Upper lobe of left lung (tissue), 4 donors: ENCODE measurements around the gene LGALS7.

Experiments used
- EP300 ChIP-seq, 4 donors: sonication (generic); formaldehyde crosslinking; IDR thresholded peaks; one replicate each; pipeline ENCODE4 v1.5.1; 2017; ENCODE audit warnings: antibody characterized with exemption in 4 of 4, control low read depth in 2 of 4
- POLR2A ChIP-seq, 4 donors: fragments of 450-650 bp; IDR thresholded peaks; one replicate each; pipeline ENCODE4 v1.5.1; 2016 to 2017; ENCODE audit warnings: antibody characterized with exemption in 4 of 4, mild to moderate bottlenecking in 2 of 4
- POLR2AphosphoS5 ChIP-seq, 2 donors: sonication (generic); formaldehyde crosslinking; IDR thresholded peaks; one replicate each; pipeline ENCODE4 v1.5.1; 2017; ENCODE audit warnings: antibody characterized with exemption in 2 of 2
- TF ChIP-seq, protein P1 (sequence below), 6 experiments: fragments of 450-650 bp in 4 of 6; fragments of 200-600 bp in 2 of 6; sonication (generic) in 2 of 6; IDR thresholded peaks; one replicate each; pipeline ENCODE4 v1.5.1; 2016 to 2019; ENCODE audit warnings: antibody characterized with exemption in 6 of 6

DNA sequence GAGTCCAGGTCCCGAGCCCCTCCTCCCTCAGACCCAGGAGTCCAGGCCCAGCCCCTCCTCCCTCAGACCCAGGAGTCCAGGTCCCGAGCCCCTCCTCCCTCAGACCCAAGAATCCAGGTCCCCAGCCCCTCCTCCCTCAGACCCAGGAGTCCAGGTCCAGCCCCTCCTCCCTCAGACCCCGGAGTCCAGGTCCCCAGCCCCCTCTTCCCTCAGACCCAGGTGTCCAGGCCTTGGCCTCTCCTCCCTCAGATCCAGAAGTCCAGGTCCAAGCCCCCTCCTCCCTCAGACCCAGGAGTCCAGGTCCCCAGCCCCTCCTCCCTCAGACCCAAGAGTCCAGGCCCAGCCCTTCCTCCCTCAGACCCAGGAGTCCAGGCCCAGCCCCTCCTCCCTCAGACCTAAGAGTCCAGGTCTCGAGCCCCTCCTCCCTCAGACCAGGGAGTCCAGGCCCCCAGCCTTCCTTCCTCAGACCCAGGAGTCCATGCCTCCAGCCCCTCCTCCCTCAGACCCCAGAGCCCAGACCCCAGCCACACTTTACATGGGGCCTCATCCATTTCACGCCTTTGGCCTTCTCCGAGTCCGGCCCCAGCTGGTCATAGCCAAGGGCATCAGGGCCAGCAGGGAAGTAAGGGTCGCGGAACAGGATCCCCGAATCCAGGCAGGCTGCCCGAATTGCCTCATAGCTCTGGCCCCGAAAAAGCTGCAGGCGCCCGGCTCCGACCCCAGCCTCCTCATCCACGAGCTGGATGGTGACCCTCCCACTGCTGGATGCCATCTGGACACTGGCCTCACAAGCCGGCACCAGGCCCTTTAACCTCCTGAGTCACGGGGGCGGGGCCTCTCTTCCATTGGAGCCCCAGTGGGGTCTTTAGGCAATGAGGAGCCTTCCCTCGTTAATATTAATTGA is 29.7 kb downstream of the LGALS7 start:
- TF ChIP-seq, protein P1, sequence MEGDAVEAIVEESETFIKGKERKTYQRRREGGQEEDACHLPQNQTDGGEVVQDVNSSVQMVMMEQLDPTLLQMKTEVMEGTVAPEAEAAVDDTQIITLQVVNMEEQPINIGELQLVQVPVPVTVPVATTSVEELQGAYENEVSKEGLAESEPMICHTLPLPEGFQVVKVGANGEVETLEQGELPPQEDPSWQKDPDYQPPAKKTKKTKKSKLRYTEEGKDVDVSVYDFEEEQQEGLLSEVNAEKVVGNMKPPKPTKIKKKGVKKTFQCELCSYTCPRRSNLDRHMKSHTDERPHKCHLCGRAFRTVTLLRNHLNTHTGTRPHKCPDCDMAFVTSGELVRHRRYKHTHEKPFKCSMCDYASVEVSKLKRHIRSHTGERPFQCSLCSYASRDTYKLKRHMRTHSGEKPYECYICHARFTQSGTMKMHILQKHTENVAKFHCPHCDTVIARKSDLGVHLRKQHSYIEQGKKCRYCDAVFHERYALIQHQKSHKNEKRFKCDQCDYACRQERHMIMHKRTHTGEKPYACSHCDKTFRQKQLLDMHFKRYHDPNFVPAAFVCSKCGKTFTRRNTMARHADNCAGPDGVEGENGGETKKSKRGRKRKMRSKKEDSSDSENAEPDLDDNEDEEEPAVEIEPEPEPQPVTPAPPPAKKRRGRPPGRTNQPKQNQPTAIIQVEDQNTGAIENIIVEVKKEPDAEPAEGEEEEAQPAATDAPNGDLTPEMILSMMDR (IDR thresholded peaks at IDR 0.05), result no peak
- no peak for TF ChIP-seq POLR2A (IDR thresholded peaks at IDR 0.05)
- TF ChIP-seq EP300 (IDR thresholded peaks at IDR 0.05), result no peak
- no peak for TF ChIP-seq POLR2AphosphoS5 (IDR thresholded peaks at IDR 0.05)
